HG03521 (cell line): Measurements from ENCODE around the gene C9.
"Not testable (repeated sequence)": the region's sequence is repeated elsewhere in the genome, so short reads cannot be mapped to it uniquely, and the experiment has no call there.

Experiments
- ATAC-seq: cut with Tn5 transposase; IDR thresholded peaks from one replicate; pipeline ENCODE4 v1.9.1; 2021; ENCODE audit warnings: mild to moderate bottlenecking, moderate library complexity; ENCODE audit not compliant: unreplicated experiment

C9 gene

DNA sequence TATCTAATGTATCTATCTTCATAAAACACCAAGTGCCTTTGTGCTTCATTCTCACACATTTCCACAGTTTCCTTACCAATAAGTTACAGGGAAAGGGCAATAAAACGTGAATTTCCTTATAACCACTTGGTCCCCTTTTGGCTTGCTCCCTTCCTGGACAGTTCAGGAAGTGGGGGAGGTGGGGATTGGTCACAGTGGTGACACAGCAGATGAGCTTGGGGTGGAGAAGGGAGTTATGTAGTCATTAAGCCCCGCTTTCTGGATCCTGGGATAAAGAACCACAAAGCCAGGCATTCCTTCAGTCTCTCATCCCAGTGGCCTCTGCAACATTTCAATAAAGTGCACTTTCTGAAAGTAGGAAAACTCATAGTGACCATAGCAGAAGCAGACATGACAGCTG, 97.9 kb downstream of the C9 start:
- no peak for ATAC-seq

DNA sequence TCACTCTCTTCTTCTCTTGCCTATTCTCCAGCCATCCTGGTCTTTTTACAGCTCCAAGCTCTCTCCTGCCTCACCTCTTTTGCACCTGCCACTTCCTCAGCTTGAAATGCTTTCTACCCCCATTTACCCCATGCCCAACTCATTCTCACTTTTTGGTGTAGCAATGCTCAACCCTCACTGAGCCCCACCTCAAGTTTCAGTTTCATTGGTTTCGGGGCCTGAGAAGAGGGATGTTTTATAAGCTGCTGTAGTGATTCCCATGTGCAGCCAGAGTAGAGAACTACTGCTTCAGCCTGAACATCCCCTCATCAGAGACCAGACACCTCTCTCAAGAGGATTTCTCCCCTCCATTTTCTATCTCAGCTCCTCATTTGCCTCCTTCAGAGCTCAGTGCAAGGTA, 99.8 kb downstream of the C9 start:
- peak; percentile 77 for ATAC-seq

DNA sequence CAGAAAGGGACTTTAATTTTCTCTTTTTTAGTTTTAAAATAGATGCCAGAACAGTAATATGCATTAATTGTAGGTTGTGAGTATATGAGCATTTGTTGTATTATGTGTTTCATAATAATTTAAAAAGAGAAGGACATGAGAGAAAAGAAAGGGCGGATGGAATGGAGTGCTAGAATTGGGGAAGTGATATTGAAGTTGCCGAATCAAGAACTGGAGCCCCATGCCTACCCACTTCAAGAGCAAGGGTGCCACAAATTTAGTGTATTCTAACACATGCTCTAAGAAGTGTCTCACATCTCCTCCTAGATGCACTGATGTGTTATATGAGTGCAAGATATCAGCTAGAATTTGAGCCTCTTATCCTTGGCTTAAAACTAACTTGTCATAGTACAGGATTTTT, 101.3 kb downstream of the C9 start:
- no peak for ATAC-seq

DNA sequence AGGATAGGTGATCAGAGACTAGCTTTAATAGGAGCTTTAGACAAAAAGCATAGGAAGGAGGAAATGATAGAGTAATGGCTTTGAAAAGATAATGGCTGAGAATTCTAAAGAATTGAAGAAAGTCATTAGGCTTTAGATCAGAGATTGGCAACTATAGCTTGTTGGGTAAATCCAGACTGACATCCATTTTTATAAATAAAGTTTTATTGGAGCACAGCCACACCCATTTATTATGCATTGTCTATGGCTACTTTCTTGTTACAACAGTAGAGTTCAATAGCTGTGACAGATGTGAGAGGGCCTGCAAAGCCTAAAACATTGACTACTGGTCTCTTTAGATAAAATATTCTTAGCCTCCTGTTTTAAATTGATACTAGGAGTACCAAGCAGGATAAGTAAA, 104.2 kb downstream of the C9 start:
- no peak for ATAC-seq

DNA sequence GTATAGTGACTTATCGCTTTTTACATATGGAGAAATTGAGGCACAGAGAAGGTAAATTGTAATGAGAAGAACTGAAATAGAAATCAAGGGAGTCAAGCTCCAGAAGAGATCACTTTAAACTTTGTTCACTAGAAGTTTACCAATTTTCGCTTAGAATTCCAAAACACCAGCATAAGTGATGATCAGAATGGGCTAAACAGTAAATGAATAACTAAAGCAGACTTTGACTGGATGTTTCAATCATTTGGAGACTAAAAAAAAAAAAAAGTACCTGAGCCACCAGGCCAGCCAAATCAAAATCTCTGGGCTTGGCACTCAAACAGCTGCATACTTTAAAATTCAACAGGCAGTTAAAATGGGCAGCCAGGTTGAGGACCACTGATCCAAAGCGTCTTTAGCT, 106.7 kb downstream of the C9 start:
- ATAC-seq = no peak

DNA sequence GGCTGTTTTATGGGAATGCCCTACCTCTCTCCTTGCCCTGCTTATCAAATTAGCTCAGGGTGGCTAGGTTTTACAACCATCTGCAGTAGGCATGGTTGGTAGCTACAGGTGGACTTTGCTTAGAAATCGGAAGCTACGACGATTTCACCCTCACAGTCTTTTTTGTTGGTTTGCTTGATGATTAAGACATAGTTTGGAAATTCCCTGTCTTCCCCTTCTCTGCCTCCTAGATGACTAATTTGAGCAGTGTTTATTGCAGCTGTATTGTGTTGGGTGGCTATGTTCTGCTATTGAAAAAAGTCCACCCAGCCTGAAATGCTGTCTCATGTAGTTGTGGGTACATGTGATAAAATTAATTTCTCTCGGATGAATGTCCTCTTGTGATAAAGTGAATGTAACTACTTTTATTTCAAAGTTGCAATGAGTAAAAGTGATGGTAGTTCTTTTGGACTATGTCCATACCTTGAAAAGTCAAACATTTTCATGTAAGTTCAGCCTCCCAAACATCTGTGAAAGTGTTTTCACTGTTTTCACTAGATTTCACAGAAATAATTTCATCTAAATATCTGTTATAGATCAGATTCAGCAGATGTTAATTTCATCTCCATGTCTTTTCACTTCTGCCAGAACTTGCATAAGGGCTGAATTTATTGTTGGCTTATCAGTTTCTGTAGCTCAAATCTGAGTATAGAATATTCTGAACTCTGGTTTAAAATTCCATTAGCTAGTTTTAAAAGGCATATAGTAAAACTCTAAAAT, 107.6 kb downstream of the C9 start:
- no peak for ATAC-seq

DNA sequence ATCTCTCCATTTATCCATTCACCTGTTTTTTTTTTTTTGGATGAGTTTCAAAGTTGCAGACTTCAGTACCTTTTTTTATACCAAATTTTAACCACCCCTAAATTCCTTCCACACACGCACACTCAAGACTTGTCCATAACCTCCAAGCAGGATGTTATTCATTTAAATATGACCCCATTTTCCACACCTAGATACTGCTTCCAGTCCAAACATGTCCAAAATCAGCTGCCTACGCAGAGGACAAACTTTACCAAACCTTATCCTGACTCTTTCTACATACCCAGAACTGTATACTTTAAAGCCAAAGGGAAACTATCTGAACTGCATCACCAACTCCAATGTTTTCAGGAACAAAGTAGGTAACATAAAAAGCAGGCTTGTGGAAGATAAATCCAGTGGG, 108.9 kb downstream of the C9 start:
- ATAC-seq = no peak

DNA sequence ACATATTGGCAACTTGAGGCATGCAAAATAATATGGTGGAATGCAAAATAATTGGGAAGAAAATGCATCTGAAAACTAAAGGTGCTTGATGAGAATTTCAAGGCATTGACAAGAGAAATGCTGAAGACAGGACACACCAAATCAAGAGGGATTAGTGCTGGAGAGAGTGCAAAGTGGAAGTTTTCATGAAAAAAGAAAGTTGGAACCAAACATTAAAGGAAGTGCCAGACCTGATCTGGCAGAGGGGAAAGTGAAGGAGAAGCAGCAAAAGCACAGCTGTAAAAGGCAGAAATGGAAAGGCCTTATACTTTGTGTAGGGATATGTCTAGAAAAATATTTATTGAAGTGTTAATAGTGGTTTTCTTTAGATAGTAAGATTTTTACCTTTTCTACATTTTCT, 109.6 kb downstream of the C9 start:
- ATAC-seq = no peak

DNA sequence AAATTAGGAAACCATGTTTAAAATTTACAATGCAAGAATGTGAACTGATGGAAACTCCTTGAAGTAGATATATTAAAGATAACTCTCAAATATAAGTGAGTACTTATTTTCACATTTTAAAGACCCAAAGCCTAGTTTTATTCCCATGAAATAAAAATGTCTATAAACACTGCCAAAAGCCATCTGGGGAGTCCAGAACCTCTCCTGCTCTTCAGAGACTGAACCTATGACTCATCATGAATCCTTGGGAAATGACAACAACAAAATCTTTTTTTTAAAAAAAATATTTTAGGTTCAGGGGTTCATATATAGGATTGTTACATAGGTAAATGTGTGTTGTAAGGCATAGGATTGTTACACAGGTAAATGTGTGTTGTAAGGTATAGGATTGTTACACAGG, 111.1 kb downstream of the C9 start:
- ATAC-seq = no peak

DNA sequence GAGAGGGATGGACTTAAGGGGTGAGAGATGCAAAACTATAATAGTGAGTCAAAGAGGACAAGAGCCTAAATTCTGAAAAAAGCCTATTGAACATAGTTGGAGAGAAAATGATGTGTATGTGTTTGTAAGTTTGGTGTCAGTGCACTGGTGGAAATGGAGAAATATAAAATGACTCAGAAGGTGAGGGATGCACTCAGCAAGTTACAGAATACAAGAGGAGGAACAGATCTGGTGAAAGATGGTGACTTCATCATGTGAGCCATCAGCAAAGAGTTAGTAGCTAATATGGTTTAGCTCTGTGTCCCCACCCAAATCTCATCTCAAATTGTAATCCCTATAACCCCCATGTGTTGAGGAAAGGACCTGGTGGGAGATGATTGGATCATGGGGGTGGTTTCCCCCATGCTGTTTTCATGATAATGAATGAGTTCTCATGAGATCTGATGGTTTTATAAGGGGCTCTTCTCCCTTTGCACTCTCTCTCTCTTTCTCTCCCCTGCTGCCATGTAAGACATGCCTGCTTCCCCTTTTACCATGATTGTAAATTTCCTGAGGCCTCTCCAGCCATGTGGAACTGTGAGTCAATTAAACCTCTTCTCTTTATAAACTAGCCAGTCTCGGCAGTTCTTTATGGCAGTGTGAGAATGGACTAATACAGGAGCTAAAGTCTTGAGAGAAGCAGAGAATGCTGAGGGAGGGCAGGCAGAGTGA, 114.6 kb downstream of the C9 start:
- ATAC-seq = no peak

DNA sequence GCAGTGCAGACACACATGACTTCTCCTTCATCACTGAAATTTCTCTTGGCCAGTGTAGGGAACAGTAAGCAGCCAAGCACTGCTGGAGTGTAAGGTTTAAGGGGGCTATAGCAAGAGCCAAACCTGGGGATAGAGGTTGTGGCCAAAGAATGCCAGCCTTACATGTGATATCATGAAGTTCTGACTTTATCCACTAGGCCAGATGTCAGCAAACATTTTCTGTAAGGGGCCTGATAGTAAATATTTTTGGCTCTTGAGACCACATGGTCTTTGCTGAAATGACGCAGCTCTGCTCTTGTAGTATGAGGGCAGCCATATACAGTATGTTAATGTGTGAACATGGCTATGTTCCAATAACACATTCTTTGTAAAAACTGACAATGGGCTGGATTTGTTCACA, 115.2 kb downstream of the C9 start:
- ATAC-seq = no peak

DNA sequence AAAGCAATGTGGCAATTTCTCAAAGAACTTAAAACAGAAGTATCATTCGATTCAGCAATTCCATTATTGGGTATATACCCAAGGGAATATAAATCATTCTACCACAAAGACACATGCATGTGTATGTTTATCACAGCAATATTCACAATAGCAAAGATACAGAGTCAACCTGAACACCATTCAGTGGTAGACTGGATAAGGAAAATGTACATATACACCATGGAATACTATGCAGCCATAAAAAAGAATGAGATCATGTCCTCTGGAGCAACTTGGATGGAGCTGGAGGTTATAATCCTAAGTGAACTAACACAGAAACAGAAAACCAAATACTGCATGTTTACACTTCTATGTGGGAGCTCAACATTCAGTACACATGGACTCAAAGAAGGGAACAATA, 123.5 kb downstream of the C9 start:
- ATAC-seq = no peak

DNA sequence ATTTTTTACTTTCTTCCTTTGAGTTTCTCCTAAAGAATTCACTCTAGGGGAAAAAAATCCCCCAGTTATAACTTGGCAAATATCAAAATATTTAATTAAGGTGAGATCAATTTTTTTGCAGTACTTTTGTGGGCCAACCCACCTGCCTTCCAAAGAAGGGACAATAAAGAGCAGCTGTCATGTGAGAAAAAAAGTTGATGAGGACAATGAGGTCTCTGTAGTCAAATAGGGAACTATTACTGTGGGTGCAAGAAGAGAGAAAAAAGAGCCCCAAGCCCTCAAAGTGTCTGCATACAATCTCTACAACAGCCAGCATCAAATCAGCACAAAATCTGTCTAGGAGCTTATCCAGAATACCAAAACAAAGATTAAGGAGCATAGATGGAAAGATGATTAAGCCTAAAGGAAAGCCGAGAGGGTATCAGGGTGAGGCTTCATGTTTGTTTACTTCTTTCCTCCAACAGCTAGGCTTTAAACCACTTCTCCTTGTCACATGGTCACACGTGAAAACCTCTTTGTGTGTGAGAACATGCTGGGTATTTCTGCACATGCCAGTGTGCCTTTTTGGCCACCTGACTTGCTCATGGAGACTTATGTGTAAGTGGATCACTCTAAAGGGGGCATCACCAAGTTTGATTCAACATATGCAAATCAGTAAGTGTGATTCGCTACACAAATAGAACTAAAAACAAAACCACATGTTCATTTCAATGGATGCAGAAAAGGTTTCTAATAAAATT, 125.8 kb downstream of the C9 start:
- no peak for ATAC-seq

DNA sequence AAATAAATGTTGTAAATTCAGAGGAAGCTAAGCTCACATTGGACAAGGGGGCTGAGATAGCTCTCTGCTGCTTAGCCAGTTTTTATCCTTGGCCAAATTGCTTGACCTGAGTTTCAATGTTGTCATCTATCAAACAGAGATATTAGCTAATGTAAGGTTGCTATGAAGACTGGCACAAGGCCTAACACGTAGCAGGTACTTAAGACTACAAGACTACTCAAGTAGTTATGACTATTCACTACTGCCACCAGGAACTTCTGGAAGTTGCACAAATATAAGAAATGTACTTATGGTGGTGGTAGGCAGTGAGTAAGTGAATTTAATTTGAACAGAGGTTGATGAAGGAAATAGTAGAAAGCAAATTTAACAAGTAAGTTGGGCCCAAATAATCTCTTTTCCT, 127.6 kb downstream of the C9 start:
- no peak for ATAC-seq

DNA sequence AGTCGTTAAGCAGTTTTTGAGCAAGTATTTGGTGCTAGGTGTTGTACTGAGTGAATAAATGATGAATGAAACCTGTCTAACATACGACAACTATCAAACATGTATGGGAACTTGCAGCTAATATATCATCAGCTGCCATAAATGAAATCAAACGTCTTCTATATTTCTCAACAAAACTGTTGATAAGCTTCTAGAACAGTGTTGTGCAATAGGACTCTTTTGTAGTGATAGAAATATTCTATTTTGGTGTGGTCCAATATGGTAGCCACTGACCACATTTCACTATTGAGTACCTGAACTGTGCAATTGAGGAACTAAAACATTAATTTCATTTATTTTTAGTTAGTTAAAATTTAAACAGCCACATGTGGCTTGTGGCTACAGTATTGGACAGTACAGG, 128.6 kb downstream of the C9 start:
- no peak for ATAC-seq

DNA sequence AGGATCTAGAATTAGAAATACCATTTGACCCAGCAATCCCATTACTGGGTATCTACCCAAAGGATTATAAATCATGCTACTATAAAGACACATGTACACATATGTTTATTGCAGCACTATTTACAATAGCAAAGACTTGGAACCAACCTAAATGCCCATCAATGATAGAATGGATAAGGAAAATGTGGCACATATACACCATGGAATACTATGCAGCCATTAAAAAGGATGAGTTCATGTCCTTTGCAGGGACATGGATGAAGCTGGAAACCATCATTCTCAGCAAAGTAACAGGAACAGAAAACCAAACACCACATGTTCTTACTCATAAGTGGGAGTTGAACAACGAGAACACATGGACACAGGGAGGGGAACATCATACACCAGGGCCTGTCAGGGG, 129.8 kb downstream of the C9 start:
- not testable (repeated sequence) for ATAC-seq
